Upper lobe of left lung (tissue), 4 donors: ENCODE results near the gene RFWD3.

Experiments
- CTCF ChIP-seq, 6 experiments: fragments of 450-650 bp in 4 of 6; fragments of 200-600 bp in 2 of 6; sonication (generic) in 2 of 6; IDR thresholded peaks; one replicate each; pipeline ENCODE4 v1.5.1; 2016 to 2019; ENCODE audit warnings: antibody characterized with exemption in 6 of 6
- EP300 ChIP-seq, 4 donors: sonication (generic); formaldehyde crosslinking; IDR thresholded peaks; one replicate each; pipeline ENCODE4 v1.5.1; 2017; ENCODE audit warnings: antibody characterized with exemption in 4 of 4, control low read depth in 2 of 4
- POLR2A ChIP-seq, 4 donors: fragments of 450-650 bp; IDR thresholded peaks; one replicate each; pipeline ENCODE4 v1.5.1; 2016 to 2017; ENCODE audit warnings: antibody characterized with exemption in 4 of 4, mild to moderate bottlenecking in 2 of 4
- POLR2AphosphoS5 ChIP-seq, 2 donors: sonication (generic); formaldehyde crosslinking; IDR thresholded peaks; one replicate each; pipeline ENCODE4 v1.5.1; 2017; ENCODE audit warnings: antibody characterized with exemption in 2 of 2

GRCh38 chr16:74677868-74678267 is 11.2 kb upstream of the RFWD3 start:
- no peak for TF ChIP-seq CTCF (IDR thresholded peaks at IDR 0.05)
- no peak for TF ChIP-seq POLR2A (IDR thresholded peaks at IDR 0.05)
- TF ChIP-seq POLR2AphosphoS5 (IDR thresholded peaks at IDR 0.05) = no peak
- no peak for TF ChIP-seq EP300 (IDR thresholded peaks at IDR 0.05)
